GM12864 (cell line): Measurements from ENCODE around the gene DLGAP5.

ENCODE experiments used
- DNase-seq: peaks from one replicate; pipeline ENCODE4 v3.0.0-alpha.2; 2011; ENCODE audit warnings: low read depth
- H3K4me3 ChIP-seq: 2 replicates; pipeline ENCODE4 v1.5.1; 2011; ENCODE audit warnings: mild to moderate bottlenecking, low read depth, low read length, control low read depth
- TF ChIP-seq, protein P1 (sequence below): IDR thresholded peaks from 2 replicates; pipeline ENCODE4 v1.5.1; 2011; ENCODE audit warnings: low read depth, mild to moderate bottlenecking, moderate library complexity, low read length, control low read depth, inconsistent platforms; ENCODE audit errors: missing control alignments

DLGAP5 gene, protein sequence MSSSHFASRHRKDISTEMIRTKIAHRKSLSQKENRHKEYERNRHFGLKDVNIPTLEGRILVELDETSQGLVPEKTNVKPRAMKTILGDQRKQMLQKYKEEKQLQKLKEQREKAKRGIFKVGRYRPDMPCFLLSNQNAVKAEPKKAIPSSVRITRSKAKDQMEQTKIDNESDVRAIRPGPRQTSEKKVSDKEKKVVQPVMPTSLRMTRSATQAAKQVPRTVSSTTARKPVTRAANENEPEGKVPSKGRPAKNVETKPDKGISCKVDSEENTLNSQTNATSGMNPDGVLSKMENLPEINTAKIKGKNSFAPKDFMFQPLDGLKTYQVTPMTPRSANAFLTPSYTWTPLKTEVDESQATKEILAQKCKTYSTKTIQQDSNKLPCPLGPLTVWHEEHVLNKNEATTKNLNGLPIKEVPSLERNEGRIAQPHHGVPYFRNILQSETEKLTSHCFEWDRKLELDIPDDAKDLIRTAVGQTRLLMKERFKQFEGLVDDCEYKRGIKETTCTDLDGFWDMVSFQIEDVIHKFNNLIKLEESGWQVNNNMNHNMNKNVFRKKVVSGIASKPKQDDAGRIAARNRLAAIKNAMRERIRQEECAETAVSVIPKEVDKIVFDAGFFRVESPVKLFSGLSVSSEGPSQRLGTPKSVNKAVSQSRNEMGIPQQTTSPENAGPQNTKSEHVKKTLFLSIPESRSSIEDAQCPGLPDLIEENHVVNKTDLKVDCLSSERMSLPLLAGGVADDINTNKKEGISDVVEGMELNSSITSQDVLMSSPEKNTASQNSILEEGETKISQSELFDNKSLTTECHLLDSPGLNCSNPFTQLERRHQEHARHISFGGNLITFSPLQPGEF

DNA sequence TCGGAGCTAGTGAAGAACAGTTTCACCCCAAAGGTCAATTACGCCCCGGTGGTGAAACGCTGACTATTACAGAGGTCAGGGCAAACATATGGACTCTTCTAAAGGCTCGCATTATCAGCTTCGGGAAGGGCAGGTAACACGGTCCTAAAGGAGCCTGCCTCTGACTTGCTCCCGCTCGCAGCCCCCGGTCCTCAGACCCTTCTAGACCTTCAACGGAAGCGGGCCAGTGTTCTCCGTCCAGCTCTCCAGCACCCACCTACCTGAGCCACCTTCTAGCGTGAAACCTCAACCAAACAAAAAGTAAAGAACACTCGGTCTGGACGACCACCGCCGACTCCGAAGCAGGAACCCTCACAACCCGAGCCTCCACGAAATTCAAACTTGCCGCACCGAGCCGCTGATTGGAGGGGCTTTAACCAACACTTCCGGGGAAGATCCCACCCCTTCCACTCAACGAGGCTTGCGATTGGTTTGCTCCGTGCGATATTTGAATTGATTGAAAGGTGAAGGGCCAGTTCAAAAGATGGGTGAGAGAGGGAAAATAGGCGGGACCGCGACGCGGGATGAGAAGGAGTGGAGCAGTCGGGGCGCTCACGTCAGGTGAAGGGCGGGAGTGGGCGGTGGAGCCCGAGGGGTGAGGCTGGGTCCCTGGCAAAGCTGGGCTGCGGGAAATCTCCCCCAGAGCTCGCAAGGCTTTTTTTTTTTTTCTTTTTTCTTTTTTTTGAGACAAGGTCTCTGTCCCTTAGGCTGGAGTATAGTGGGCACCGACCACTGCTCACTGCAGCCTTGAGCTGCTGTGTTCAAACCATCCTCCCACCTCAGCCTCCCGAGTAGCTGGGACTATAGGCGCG, at the start of gene DLGAP5:
TSS of gene DLGAP5 (minus strand) at position 383 of the 851 bp plus-strand sequence. CDS start 2,406 bp downstream, outside the sequence.
- TF ChIP-seq, protein P1, sequence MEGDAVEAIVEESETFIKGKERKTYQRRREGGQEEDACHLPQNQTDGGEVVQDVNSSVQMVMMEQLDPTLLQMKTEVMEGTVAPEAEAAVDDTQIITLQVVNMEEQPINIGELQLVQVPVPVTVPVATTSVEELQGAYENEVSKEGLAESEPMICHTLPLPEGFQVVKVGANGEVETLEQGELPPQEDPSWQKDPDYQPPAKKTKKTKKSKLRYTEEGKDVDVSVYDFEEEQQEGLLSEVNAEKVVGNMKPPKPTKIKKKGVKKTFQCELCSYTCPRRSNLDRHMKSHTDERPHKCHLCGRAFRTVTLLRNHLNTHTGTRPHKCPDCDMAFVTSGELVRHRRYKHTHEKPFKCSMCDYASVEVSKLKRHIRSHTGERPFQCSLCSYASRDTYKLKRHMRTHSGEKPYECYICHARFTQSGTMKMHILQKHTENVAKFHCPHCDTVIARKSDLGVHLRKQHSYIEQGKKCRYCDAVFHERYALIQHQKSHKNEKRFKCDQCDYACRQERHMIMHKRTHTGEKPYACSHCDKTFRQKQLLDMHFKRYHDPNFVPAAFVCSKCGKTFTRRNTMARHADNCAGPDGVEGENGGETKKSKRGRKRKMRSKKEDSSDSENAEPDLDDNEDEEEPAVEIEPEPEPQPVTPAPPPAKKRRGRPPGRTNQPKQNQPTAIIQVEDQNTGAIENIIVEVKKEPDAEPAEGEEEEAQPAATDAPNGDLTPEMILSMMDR: no peak
- peak; percentile 94 for DNase-seq
- H3K4me3 ChIP-seq: peak within 1 kb of the TSS; percentile 97

GRCh38 chr14:55240526-55241178, 49.3 kb upstream of the DLGAP5 start:
- no peak overlapping the region for H3K4me3 ChIP-seq
- TF ChIP-seq, protein P1: no peak
- no peak for DNase-seq

- no peak for DNase-seq
- TF ChIP-seq, protein P1: no peak
- H3K4me3 ChIP-seq: no peak overlapping the region
These were observed 47.9 kb upstream of the DLGAP5 start for GRCh38 chr14:55239320-55239719.

- no peak overlapping the region for H3K4me3 ChIP-seq
- no peak for DNase-seq
- TF ChIP-seq, protein P1: no peak
These were observed 46.8 kb upstream of the DLGAP5 start for GRCh38 chr14:55238019-55238680.

DNA sequence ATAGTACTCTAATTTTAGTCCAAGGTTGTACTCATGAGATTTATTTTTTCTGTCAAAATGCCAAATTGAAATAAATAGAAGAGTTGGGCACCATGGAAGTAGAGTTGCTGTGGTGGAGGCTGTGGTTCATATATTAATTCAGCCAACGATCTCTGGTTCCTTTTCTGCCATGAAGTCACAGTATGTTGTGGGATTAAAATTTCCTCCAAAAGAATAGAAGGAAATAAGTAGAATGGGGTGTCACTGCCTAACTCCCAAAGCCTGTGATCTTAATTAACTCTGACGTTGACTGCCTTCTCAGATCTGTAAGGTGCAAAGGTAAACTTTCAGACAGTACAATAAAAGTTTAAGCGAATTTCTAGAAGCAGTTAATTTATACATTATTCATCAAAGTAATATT, 42.2 kb upstream of the DLGAP5 start:
- no peak overlapping the region for H3K4me3 ChIP-seq
- TF ChIP-seq, protein P1: no peak
- no peak for DNase-seq
